K562 (cell line): ENCODE data around the gene OR6S1.

Experiments used
- CREM ChIP-seq: IDR thresholded peaks from 2 replicates; pipeline ENCODE4 v1.6.1; 2014; ENCODE audit warnings: antibody characterized with exemption, low read depth
- EZH2 ChIP-seq: IDR thresholded peaks from 2 replicates; pipeline ENCODE4 v1.6.1; 2012; ENCODE audit warnings: low read depth, mild to moderate bottlenecking, inconsistent platforms, low read length, borderline replicate concordance
- MEIS2 ChIP-seq: fragments of 450-650 bp; IDR thresholded peaks from 2 replicates; pipeline ENCODE4 v1.6.1; 2014; ENCODE audit warnings: mild to moderate bottlenecking; ENCODE audit not compliant: partially characterized antibody
- NFE2 ChIP-seq: IDR thresholded peaks from 2 replicates; pipeline ENCODE4 v1.6.1; 2014; ENCODE audit warnings: antibody characterized with exemption, low read depth
- PBX2 ChIP-seq, 2 experiments: IDR thresholded peaks in 1 of 2; conservative IDR thresholded peaks in 1 of 2; 2 replicates each; pipeline ENCODE4 v1.6.1; 2016; ENCODE audit warnings: low read depth in 2 of 2, mild to moderate bottlenecking in 1 of 2, missing compliant biosample characterization in 1 of 2, missing genetic modification characterization in 1 of 2, moderate library complexity in 1 of 2
- PHF21A ChIP-seq: fragments of 450-650 bp; IDR thresholded peaks from 2 replicates; pipeline ENCODE4 v1.6.1; 2017; ENCODE audit warnings: low read depth, borderline replicate concordance
- POLR2A ChIP-seq: fragments of 450-650 bp; conservative IDR thresholded peaks from 2 replicates; pipeline ENCODE4 v1.6.1; 2016
- RFX5 ChIP-seq: IDR thresholded peaks from 2 replicates; pipeline ENCODE4 v1.6.1; 2011; ENCODE audit warnings: low read depth, mild to moderate bottlenecking, improper control_type of control experiment, low read length
- SRSF1 ChIP-seq: fragments of 200-400 bp; formaldehyde crosslinking; IDR thresholded peaks from 2 replicates; pipeline ENCODE4 v1.6.1; 2017; ENCODE audit warnings: mild to moderate bottlenecking, low read depth, low read length, moderate library complexity
- ZFP30 ChIP-seq: fragments of 250-450 bp; sonication (Bioruptor Pico); IDR thresholded peaks from 2 replicates; pipeline ENCODE4 v1.8.0; 2022; ENCODE audit warnings: moderate library complexity, mild to moderate bottlenecking, inconsistent platforms, borderline replicate concordance

- no peak for TF ChIP-seq PBX2 (CRISPR knock-in tag; IDR thresholded peaks at IDR 0.05; ENCODE audit: low read depth)
- no peak for TF ChIP-seq PBX2 (tag; conservative IDR thresholded peaks at IDR 0.05; ENCODE audit: low read depth)
- no peak for TF ChIP-seq ZFP30 (CRISPR knock-in tag)
- no peak for TF ChIP-seq CREM
- no peak for TF ChIP-seq POLR2A
- TF ChIP-seq PHF21A: no peak
- TF ChIP-seq MEIS2: no peak
- no peak for TF ChIP-seq NFE2
- no peak for TF ChIP-seq EZH2
- TF ChIP-seq RFX5: no peak
- TF ChIP-seq SRSF1: no peak
Measured at GRCh38 chr14:20597108-20597507, 44.4 kb downstream of the OR6S1 start.
